Adipose tissue (tissue), 3 donors: ENCODE measurements around the gene AGRP. TPM values are rescaled to one million over a fixed set of nuclear protein-coding genes. Genes with fewer than 3 reads are reported as not detected.

Source experiments
- H3K27ac ChIP-seq: one replicate; pipeline ENCODE4 v1.5.1; 2013; ENCODE audit warnings: low read depth, low read length
- WGBS, 3 donors: extraction: QIAGEN DNeasy Blood & Tissue Kit; methylation state at CpG; one replicate each; pipeline ENCODE4 v1.1.7; 2013; 5-methylcytosine and 5-hydroxymethylcytosine counted together
- polyA plus RNA-seq, 3 donors: library from polyadenylated mRNA; stranded (reverse); fragments of 200-250 nt; gene quantifications; one replicate each; pipeline ENCODE4 v1.2.3, GENCODE V29; 2013
- donor health status: healthy with polysubstance abuse.
- donor health status: Bipolar disorder and iron deficiency.
- donor health status: healthy.

The AGRP gene
- polyA plus RNA-seq, 3 donors, result 0.09 TPM; not detected in 2

GRCh38 chr16:67438098-67438791 is 45.1 kb downstream of the AGRP start:
- no peak overlapping the region for H3K27ac ChIP-seq
- WGBS, 3 donors, result 92 to 96% (median 96%) methylated on average over 19 to 20 of the region's 20 CpGs

- H3K27ac ChIP-seq, result no peak overlapping the region
- 86 to 87% (median 87%) methylated on average over 4 of the region's 4 CpGs for WGBS, 3 donors
Measured at GRCh38 chr16:67437513-67437912, 45.8 kb downstream of the AGRP start.

- 95 to 97% (median 96%) methylated on average over 19 to 23 of the region's 23 CpGs for WGBS, 3 donors
- no peak overlapping the region for H3K27ac ChIP-seq
Measured at GRCh38 chr16:67436640-67437193, 46.6 kb downstream of the AGRP start.

GRCh38 chr16:67435758-67436164 is 47.6 kb downstream of the AGRP start:
- WGBS, 3 donors, result 90 to 95% (median 94%) methylated on average over 16 of the region's 16 CpGs
- H3K27ac ChIP-seq, result no peak overlapping the region

- 86 to 91% (median 87%) methylated on average over 5 of the region's 5 CpGs for WGBS, 3 donors
- H3K27ac ChIP-seq, result no peak overlapping the region
Measured at GRCh38 chr16:67433131-67433719, 50.1 kb downstream of the AGRP start.

Other genes starting within 250 kb of the AGRP start
- gene FHOD1, start 236.1 kb downstream of the AGRP start, polyA plus RNA-seq, result 10 to 100 TPM; 11.3 to 41.7 (median 33.4) TPM
- 1 to 10 TPM in 1 of 3 donors, under 1 TPM in 2; 0.26 to 1.6 (median 0.82) TPM for gene SLC9A5, start 234.6 kb downstream of the AGRP start, polyA plus RNA-seq
- gene PLEKHG4, start 204.0 kb downstream of the AGRP start, polyA plus RNA-seq, result 10 to 100 TPM in 2 of 3 donors, 1 to 10 TPM in 1; 5.6 to 12.6 (median 11.6) TPM
- gene KCTD19, start 156.8 kb downstream of the AGRP start, polyA plus RNA-seq, result under 1 TPM in 2 of 3 donors, not detected in 1; 0.05 to 0.56 TPM
- 1 to 10 TPM in 1 of 3 donors, under 1 TPM in 2; 0.15 to 1.1 (median 0.82) TPM for gene LRRC36, start 156.7 kb downstream of the AGRP start, polyA plus RNA-seq
- gene TPPP3, start 90.0 kb downstream of the AGRP start, polyA plus RNA-seq, result 10 to 100 TPM; 11.1 to 33.7 (median 16.8) TPM
- gene ZDHHC1, start 67.1 kb downstream of the AGRP start, polyA plus RNA-seq, result 1 to 10 TPM; 6.8 to 8.9 (median 7.8) TPM
- gene HSD11B2, start 52.4 kb downstream of the AGRP start, polyA plus RNA-seq, result 1 to 10 TPM; 1.3 to 5.4 (median 2.4) TPM
- gene ATP6V0D1, start 2.4 kb downstream of the AGRP start, polyA plus RNA-seq, result 10 to 100 TPM; 34.0 to 77.2 (median 67.3) TPM
- 10 to 100 TPM; 26.1 to 74.9 (median 61.1) TPM for gene RIPOR1, start 45.3 kb upstream of the AGRP start, polyA plus RNA-seq
- gene CTCF, start 79.0 kb upstream of the AGRP start, polyA plus RNA-seq, result 10 to 100 TPM; 12.4 to 26.0 (median 15.2) TPM
- gene CARMIL2, start 161.6 kb upstream of the AGRP start, polyA plus RNA-seq, result 1 to 10 TPM in 2 of 3 donors, under 1 TPM in 1; 0.45 to 1.9 (median 1.7) TPM
- gene ACD, start 176.7 kb upstream of the AGRP start, polyA plus RNA-seq, result 10 to 100 TPM; 12.7 to 15.6 (median 13.3) TPM
- gene PARD6A, start 177.4 kb upstream of the AGRP start, polyA plus RNA-seq, result 10 to 100 TPM in 1 of 3 donors, 1 to 10 TPM in 2; 1.7 to 24.8 (median 3.4) TPM
- gene ENKD1, start 183.2 kb upstream of the AGRP start, polyA plus RNA-seq, result 10 to 100 TPM; 10.4 to 88.2 (median 16.5) TPM
- gene C16orf86, start 183.3 kb upstream of the AGRP start, polyA plus RNA-seq, result 1 to 10 TPM; 3.5 to 6.5 (median 4.9) TPM
- 10 to 100 TPM in 2 of 3 donors, 1 to 10 TPM in 1; 8.7 to 13.3 (median 13.1) TPM for gene GFOD2, start 235.8 kb upstream of the AGRP start, polyA plus RNA-seq